GM10847 (cell line): ENCODE data around the gene C11orf65.

Experiments
- POLR2A ChIP-seq: IDR thresholded peaks from 2 replicates; pipeline ENCODE4 v1.6.1; 2011; ENCODE audit not compliant: insufficient read length; ENCODE audit errors: extremely low read depth

Gene C11orf65

GRCh38 chr11:108467091-108467823 lies at the start of gene C11orf65:
Gene C11orf65 (minus strand): TSS chr11:108467529. CDS start chr11:108461559, 5,970 bp downstream.
- peak; percentile 80 for TF ChIP-seq POLR2A

DNA sequence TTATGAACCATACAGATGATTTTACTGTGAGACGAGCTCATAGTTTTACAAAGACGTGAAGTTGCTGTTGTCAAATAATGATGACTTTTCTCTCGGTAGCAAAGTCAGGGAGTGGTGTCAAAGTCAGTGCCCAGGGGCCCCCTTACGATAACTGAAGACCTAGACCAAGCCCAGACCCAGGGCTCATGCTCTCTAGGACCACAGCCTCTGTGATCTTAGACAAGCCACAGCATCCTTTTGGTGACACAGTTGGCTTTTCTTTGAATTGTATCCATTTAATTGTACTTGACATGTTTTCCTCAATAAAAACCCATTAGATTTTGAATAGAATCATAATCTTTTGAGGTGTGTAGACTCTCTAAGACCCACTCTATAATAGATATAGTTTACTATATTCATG lies 48.8 kb upstream of the C11orf65 start:
- no peak for TF ChIP-seq POLR2A

DNA sequence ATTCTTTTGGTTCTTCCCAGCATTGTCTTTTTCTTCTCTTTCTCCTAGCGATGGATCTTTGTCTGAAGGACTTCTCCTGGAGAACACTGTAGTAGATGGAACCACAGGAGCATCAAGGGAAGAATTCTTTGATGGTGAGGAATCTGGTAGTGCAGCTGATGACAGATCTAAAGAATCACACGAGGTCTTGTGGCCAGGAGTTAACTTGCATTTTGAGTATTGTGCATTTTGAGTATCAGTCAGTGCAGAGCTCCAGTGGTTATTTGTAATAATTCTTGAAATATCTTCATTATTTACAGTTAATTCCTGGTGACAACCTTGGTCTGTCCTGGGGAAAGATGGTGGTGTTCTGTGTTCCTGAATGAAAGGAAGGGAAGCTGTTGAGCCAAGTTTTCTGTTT lies 45.4 kb upstream of the C11orf65 start:
- TF ChIP-seq POLR2A, result no peak

DNA sequence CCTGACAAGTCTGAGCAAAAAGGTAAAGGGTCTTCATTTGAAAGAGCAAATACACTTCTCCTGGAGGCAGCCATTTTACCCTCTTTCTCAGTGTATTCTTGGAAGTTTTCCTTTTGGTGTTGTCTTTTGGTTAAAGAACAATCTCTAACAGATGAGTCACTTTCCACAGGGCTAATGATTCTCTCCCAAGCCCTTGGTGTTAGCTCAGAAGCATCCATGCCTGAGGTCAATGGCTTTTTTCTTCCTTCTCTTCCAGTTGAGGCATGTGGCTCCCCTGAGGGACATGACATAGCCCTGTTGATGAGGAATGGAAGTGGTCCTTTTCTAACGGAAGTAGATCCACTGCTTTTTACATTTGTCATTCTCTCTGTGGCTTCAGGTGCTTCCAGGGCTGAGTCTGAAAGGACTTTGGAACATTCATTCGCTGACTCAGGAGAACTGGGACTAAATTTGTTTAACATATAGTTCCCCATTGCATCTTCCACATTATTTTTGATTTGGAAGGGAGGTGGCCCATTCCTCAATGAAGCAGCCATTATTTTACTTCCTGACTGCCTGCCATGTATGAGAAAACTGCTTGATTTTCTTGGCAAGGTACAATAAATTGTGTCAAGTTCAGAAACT lies 44.6 kb upstream of the C11orf65 start:
- no peak for TF ChIP-seq POLR2A

- TF ChIP-seq POLR2A, result no peak
Observed at GRCh38 chr11:108508653-108509593, 41.6 kb upstream of the C11orf65 start.

DNA sequence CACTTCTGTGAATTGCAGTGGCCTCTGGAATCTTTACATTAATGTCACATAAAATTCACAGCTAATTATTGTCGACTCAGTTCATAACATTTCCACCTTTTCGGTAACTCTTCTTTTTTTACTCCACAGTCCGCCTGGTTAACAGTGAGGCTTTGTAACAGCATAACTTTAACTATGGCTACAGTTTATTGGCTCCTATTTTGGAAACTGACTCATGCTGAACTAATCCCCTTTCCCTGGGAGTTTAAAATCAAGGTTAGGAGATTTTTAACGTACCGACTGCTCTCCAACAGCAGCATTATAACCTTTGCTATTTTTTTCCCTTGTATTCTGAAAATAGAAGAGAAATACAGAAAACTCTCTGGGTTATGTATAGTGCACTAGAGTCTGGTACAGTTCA lies 34.1 kb upstream of the C11orf65 start:
- no peak for TF ChIP-seq POLR2A

DNA sequence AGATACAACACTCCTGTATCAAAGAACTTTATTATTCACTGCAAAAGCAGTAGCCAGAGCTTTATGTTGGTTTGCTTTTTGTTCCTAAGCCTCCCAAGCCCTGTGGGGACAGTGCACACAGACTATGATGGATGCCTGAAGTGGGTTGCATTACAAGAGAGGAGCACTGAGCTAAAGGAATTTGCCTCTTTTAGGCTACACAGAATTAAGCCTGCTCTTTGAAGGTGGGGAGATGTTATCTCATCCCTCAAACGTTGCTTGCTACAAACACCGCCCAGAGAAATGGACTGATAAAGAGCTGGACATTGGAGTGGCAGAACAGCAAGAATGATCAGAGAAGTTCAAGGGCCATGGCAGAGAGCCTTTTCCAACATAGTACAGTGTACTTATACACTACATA lies 33.4 kb upstream of the C11orf65 start:
- TF ChIP-seq POLR2A, result no peak

DNA sequence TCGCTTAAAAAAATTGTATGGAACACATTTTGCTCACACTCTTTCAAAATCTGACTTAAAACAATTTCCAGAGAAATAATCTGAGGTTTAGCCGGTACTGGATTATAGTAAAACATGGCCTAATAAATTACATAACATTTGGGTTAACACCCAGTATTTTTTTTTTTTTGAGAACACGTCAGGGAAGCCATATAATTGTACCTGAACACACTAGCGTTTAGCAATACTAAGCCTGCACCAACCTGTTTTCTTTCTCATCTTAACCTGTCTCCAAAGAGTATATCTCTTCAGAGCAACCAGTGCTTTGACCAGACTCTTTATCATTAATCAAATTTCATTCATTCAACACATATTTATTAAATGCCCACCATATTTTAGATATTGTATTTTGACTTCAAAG lies 32.8 kb upstream of the C11orf65 start:
- TF ChIP-seq POLR2A, result no peak

- TF ChIP-seq POLR2A, result no peak
Observed at GRCh38 chr11:108498816-108499408, 31.6 kb upstream of the C11orf65 start.

DNA sequence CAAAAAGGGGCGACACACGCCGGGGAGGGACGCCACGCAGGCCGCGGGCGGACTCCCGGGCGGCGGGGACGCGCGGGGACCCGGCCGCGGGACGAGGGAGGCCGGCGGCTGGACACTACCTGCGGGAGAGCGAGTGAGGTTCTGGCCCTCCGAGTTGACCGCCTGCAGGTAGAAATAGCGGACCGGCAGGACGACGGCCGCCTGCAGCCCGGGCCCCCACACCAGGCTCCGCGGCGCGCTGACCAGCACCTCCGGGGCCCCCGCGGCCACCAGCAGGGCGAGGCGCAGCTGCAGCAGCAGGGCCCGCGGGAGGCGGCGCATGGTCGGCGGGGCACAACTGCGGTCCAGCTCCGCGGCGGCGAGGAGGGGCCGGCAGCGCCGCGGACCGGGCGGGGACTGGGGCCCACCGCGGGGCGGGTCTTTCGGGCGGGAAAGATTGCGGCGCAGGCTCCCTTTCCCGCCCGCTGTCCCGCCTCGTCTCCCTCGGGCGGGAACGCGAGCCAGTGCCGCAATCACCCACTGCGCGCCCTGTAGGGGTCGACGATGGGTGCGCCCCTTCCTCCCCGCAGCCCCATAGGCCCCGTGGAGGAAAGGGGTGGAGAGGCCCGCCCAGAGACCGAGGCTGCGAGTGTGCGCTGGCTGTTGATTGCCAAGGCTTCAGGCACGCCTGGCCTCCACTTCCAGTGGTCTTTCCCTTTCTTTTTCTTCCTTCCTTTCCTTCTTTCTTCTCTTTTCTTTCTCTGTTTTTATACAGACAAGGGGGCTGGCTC lies 30.9 kb upstream of the C11orf65 start, which contains the start of gene POGLUT3:
Gene POGLUT3 (minus strand): TSS at position 339 of the 770 bp plus-strand sequence. CDS start 18 bp downstream, at position 321.
- peak; percentile 44 for TF ChIP-seq POLR2A

DNA sequence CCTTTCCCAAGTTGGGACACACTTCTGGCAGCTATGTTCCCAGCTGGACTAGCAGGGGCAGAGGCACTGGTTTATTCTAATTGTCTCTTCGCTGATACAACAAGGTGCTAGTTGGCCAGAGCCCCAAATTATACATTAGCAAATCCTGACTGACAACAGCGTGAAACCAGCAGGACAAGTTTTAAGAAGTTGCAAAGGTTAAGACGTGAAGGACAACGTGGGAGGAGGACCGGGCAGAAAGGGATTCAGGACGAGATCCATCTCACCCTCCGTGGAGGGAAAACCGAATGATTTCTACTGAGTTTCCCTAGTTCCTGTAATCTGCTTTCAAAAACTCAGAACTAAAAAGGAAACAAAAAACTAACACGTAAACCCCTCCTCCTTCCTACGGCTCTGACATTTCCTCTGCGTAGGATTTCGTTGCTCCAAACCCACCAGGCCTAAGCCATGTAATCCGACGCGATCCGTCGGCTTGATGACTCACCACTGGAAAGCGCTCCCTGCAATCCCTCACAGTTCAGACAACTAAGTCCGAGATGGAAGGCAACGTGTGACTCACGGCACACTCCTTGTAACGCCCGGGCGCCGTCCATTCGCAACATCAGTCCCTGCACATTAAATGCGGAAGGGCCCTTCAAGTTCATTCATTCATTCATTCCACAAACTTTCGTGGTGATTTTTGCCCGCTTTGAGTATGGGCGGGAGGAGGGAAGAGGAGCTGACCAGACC lies 30.2 kb upstream of the C11orf65 start:
- TF ChIP-seq POLR2A, result peak; percentile 46

DNA sequence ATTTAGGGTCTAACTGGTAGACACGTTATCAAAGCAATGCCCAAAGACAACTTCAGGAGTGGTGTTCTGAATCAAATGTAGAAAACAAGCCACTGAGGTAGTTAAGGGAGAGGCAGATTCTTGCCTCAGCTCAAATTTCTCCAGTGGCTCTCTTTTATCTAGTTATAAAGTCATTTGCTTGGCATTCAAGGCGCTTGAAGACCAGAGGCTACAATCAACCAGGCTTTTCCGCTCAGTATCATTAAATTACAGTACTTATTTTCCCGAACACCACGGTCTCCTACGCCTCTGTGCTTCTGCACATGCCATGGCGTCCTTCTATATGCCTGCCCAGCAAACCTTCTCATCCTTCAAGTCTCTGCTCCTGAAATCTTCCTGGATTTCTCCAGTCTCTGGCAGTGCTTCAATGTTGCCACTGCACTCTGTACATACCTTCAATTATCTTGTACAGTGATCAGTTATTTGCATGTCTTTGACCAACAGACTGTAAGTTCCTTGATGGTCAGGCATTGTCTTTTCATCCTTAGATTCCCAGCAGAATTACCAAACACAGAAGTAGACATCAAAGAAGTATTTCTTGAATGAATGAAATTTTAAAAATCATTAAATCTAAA lies 29.4 kb upstream of the C11orf65 start:
- TF ChIP-seq POLR2A, result no peak

GRCh38 chr11:108495326-108495725 lies 28.0 kb upstream of the C11orf65 start:
- no peak for TF ChIP-seq POLR2A
